DLD1 (cell line): Measurements from ENCODE around the gene SP3.

Experiments
- in situ Hi-C: cut with HindIII; loops from 2 replicates; pipeline ENCODE4 v1.10.0; 2017; ENCODE audit warnings: low sequenced_read_pairs

SP3 gene

DNA sequence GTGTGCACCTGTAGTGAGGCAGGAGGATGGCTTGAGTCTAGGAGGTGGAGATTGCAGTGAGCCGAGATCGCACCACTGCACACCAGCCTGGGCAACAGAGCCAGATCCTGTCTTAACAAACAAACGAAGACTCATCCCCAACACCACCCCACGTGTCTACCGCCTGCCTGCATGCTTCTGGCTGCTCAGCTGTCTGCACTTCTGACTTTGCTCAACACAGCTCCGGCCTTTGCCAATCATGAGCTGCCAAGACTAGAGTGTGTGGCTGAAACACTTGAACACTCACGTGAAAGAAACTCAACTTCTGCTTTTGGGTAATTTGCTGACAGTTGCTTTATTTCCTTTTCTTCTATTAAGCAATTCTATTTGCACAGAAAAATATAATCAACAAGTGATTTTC lies 32.1 kb upstream of the SP3 start:
- in situ Hi-C loops, result no loop called here

GRCh38 chr2:173996766-173997165 lies 31.6 kb upstream of the SP3 start:
- in situ Hi-C loops, result no loop called here

DNA sequence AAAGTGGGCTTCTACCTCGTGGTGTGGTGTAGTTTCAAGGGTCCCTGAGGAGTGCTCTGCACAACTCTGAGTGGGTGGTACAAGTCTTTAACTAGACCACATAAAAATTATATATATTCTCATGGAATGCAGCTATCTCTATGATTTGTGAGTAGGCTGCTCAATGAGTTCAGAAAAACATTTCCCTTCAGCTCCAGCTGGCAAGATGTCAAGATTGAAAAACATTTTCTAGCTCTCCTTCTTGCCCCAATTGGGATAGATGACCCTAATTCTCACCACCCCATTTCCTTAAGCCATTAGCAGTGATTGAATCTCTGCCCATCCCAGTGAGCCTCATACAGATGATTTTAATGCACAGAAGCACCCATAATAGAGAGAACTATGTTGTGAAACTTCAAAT lies 28.3 kb upstream of the SP3 start:
- in situ Hi-C loops, result no loop called here

DNA sequence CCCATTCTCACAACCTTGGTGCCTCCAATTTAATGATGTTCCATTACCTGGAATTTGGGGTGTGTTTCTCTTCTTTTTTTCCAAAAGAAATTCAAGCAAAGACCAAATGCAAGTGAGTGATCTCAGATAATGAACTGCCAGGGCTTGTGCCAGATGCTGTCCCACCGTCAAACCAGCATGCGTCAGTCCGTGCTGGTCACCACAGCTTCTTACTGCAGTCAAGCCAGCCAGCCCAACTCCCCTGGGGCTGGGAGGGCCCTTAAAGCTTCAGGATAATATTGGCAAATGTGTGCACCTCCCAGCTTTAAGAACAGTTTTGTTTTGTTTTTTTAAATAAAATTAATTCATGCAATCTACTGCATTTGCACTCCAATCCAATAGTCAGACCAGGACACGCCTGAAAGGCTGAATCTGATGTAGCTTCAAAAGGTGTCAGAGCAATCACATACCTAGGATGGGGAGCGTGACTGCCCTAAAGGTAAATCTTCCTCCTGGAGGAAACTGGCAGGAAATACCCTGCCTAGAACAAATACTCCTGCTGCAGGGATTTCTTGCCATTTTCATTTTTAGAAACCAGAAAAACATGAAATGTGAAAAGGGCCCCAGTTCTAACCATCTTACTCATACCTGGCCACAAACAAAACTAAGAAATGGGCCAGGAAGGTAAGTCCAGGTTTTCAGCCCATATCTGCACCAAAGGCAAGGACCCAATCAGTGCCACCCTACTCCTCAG lies 26.8 kb upstream of the SP3 start:
- in situ Hi-C loops, result no loop called here

DNA sequence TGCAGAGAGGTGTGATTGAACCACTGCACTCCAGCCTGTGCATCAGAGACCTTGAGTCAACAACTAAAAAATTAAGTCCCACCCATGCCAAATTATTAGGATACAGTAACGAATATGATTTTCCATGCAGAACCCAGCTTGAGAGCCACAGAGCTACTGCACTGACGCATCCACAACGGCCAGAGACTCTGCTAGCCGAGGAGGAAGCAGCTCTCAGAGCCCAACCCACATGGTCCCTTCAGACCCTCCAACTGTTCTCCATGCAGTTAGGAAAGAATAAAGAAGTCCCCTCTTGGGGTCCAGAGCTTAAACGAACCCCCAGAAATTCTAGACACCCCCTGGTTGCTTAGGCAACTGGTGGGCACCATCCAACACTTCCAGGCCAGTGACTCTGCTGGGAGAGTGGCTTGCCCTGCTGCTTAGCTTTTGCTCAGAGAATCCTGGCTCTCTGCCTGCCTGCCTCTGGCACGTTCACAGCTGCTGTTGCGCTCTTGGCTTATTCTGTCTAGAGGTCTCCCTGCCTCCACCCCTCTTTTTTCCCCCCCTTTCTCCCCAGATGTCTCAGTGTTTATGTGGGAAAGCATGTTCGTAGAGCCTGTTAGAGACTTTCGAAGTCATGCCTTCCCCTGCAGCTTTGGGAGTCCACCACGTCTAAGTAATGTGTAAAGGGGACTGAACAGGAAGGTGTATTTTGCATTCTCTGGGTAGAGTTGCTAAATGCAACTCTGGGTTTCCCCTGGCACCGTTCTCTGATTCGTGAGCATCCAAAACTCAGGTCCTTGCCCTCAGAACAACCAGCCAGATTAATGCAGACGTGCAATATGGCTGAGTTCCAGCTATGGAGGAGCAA lies 26.0 kb upstream of the SP3 start:
- in situ Hi-C loops, result no loop called here

GRCh38 chr2:173990245-173990644 lies 25.1 kb upstream of the SP3 start:
- in situ Hi-C loops, result no loop called here

DNA sequence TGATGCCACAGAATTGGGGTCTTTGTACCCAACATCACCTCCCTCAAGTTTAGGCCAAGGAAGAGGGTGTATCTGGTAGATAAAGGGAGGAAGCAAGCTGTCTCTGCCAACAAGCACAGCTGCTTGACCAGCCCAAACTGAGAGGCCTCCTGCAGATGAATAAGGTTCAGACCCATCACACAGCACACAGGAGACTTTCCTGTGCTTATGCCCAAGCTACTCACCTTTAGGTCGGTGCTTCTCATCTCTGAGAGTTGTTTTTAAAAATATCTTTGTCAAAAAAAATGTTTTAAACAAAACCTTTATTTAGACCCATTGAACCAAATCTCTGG lies 24.7 kb upstream of the SP3 start:
- in situ Hi-C loops, result no loop called here

GRCh38 chr2:173989160-173989883 lies 24.1 kb upstream of the SP3 start:
- in situ Hi-C loops, result no loop called here

DNA sequence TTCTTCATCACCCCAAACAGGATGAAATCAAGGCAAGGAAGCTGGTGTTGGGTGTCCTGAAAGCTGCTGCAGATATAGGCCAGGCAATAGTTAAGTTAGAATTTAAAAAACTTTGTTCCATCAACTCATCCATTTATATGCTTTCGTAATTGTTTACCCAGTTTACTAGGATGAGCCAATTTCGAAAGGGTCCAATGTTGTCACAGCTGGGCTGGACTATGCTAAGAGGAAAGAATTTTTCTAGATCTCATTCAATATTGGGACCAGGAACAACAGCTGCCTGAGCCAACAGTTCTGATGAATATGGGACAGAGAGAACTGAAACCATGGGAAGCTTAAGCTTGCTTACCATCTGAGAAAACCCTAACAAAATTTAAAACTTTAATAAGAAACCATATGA lies 21.6 kb upstream of the SP3 start:
- in situ Hi-C loops, result no loop called here

DNA sequence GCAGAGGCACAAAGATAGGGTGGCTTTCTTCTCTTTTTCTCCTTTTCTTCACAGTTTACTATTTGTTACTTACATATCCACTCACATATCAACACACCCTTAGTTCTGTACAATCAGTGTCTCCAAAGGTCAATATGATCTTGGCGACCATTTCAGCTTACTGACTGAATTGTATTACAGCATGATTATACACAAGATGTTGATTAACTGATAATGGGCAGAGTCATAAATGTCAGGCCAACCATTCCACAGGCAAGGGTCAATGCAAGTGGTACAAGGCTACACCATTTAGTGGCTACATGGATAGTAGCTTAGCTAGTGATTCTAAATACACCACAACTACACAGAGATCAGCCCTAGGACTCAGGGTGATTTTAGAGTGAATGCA lies 20.4 kb upstream of the SP3 start:
- in situ Hi-C loops, result no loop called here

GRCh38 chr2:173984866-173985604 lies 19.9 kb upstream of the SP3 start:
- in situ Hi-C loops, result no loop called here

DNA sequence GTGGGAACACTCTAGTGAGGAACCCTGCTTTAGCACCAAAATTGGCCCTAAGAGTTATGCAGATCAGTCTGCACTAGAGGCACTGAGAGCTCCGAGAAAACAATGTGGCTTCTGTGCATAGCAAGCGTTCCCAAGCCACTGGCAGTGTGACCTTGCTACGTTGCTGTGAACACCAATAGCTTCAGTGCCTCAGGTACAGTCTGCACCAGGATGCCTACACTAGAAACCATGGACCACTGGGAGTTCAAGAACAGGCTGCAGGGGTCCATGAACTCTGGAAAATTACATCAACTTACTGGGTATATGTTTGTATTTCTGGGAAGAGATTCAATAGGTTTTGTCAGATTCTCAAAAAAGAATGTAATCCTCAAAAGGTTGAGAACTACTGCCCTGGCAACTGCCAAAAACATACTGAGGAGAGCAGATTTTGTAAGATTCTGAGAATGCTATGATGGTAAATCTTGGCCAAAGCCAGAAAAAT lies 18.3 kb upstream of the SP3 start:
- in situ Hi-C loops, result no loop called here

DNA sequence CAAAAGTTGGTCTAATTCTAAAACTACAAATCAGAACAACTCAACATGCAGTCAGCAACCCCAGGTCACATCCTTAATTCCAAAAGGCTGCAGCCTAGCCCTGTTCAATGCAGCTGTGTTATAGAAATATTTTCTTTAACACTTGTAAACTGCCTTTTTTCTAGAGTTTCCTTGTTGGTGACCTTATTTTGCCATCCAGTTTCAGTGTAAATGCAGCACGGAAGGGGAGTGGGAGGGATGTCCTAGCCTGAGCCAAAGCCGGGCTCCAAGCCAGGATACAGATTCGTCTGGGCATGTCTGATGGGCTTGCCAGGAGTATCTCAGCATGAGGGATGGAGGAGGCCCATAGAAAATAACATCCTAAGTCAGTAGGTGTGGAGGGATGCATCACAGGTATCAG lies 17.7 kb upstream of the SP3 start:
- in situ Hi-C loops, result no loop called here

GRCh38 chr2:173982182-173982714 lies 17.1 kb upstream of the SP3 start:
- in situ Hi-C loops, result no loop called here

- in situ Hi-C loops, result no loop called here
These were observed 16.3 kb upstream of the SP3 start for GRCh38 chr2:173981520-173981919.

GRCh38 chr2:173979751-173980351 lies 14.7 kb upstream of the SP3 start:
- in situ Hi-C loops, result no loop called here

- in situ Hi-C loops, result no loop called here
These were observed 13.3 kb upstream of the SP3 start for GRCh38 chr2:173978447-173978846.

DNA sequence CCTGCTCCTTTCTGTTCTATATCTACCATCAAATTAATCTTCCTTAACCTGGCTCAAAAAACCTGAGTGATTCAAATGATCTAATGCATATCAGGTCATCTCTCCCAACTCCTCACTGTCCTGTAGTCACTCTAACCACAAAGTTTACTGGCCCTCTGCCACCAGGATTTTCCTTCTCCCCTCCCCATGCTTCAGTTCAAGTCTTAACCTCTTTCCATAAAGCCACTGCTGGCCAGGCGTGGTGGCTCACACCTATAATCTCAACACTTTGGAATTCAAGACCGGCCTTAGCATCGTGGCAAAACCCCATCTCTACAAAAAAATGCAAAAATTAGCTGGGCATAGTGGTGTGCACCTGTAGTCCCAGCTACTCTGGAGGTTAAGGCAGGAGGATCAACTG lies 7.5 kb upstream of the SP3 start:
- in situ Hi-C loops, result no loop called here

- in situ Hi-C loops, result no loop called here
These were observed 7.0 kb upstream of the SP3 start for GRCh38 chr2:173972165-173972564.

GRCh38 chr2:173970516-173970924 lies 5.3 kb upstream of the SP3 start:
- in situ Hi-C loops, result no loop called here
